Measurements from ENCODE around the gene PCDH9.

Gene PCDH9, protein sequence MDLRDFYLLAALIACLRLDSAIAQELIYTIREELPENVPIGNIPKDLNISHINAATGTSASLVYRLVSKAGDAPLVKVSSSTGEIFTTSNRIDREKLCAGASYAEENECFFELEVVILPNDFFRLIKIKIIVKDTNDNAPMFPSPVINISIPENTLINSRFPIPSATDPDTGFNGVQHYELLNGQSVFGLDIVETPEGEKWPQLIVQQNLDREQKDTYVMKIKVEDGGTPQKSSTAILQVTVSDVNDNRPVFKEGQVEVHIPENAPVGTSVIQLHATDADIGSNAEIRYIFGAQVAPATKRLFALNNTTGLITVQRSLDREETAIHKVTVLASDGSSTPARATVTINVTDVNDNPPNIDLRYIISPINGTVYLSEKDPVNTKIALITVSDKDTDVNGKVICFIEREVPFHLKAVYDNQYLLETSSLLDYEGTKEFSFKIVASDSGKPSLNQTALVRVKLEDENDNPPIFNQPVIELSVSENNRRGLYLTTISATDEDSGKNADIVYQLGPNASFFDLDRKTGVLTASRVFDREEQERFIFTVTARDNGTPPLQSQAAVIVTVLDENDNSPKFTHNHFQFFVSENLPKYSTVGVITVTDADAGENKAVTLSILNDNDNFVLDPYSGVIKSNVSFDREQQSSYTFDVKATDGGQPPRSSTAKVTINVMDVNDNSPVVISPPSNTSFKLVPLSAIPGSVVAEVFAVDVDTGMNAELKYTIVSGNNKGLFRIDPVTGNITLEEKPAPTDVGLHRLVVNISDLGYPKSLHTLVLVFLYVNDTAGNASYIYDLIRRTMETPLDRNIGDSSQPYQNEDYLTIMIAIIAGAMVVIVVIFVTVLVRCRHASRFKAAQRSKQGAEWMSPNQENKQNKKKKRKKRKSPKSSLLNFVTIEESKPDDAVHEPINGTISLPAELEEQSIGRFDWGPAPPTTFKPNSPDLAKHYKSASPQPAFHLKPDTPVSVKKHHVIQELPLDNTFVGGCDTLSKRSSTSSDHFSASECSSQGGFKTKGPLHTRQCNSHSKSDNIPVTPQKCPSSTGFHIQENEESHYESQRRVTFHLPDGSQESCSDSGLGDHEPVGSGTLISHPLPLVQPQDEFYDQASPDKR (N-terminal part only)

DNA sequence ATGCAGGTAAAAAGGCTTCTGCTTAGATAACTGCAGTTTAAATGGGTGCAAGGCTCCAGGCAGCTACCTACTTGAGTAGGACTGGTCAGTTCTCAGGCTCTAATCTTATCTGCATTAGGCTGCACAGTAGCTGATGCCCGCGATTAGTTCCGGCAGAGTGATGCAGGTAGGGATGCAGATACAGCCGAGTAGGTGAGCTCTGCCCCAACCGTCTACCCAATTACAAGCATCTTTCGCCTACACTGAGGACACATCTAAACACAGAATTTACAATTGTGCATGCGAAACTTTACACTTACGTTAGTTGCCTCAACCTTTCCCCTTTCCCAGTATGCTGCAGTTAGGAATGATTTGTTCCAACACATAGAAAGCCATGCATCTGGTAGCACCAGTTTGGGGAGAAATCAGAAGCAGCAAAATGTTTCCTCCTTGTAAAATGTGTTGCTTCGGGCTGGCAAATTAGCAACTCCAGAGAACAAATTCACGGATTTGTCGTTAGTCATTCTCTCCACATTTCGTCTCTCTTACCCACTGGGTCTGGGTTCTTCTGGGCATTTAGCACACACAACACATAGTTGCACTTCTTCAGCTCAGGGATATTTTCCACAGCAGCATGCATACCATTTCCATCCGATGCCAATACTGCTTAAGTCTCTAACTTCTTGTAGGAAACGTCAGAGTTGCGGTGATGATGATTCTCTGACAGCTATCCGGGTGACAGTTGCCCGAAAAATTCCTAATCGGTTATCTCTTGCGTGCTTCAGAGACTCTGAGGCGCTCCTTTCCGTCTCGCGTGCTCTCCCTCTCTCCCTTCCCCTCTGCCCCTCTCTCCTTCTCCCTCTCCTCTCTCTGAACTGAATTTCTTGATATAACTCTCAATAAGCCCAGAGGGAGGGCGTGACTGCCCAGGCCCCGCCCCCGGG lies at the start of gene PCDH9:
PCDH9 (minus strand) TSS at position 856 of the 923 bp plus-strand sequence. CDS start 1,896 bp downstream, outside the sequence.
- DNase-seq (ENCODE audit: low spot score): peak; percentile 18

DNA sequence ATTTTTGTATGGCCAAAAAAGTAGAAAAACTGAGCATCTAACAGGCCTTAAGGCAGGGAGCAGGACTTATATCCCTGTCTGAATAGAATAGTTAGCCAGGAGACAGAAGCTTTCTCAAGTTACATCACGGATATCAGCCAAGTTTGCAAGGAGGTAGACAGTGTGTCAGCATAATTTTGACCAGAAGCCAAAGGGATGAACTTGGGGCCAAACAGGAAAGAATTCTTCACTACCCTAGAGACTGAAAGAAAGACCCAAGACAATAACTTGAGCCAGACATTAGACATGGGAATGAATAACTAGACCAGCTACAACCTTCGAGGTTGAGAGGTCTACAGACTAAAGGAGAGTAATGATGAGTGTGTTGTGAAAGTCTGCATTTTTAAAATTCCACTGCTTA lies 48.1 kb upstream of the PCDH9 start:
- DNase-seq (ENCODE audit: low spot score): no peak

DNA sequence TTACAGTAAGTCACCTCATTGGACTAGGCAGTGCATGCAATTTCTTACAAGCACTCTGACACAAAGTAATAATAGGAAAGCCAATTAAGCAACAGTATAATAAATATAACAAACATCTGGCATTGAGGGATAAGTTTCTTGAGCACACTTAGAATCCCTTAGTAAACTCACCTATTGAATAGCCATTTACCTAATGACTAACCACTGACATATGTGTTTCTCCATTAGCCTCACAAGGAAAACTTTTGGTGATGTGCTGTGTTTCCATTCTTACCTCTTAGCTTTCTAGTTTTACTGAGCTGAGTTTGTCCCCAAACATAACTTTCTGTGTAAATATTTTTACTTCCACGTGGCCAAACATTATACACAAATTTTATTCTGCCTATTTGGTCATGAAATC lies 47.4 kb upstream of the PCDH9 start:
- DNase-seq (ENCODE audit: low spot score): no peak

DNA sequence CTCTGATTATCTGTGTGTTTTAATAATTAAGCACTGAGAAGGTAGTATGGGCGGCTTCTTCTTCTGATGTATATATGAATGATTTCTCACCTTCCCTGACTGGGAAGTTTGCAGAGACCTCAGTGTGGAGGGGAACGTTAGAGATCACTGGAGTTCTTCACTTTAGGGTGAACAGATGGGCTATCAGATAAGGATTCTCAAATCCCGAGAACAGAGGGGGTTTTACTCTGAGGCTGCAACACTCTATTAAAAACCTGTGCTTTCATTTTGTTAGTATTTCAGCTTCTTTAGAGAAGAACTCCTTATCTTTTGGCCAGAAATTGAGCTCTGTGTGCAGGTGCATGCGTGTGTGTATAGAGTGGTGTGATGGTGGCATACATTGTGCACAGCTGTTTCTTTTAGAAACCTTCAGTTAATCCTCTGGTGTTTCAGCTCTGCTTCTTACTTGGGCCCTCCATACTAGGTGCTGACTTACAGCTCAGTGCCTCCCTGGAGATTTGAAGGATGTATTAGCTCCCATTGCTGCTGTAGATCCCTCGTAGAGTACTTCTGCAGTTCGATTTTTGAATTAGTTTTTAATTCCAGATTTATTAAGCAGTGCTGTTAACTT lies 45.3 kb upstream of the PCDH9 start:
- DNase-seq (ENCODE audit: low spot score): no peak

DNA sequence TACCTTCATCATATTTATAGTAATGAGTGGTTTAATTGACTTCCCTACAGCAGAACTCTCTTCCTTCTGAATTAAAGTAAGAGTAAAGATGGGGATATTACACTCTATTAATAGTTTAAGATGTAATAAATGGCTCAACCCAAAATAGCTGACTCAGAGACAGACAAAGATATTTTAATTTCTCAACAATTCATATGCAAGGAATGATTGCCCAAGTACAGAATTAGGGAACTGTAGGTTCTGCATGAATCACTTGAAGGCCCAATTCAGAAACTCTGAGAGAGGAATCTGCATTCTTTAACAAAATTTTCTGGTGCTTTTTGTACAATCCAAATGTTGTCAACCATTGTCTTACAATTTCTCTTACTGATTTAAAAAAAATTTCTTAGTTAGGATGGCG lies 42.9 kb upstream of the PCDH9 start:
- DNase-seq (ENCODE audit: low spot score): no peak

DNA sequence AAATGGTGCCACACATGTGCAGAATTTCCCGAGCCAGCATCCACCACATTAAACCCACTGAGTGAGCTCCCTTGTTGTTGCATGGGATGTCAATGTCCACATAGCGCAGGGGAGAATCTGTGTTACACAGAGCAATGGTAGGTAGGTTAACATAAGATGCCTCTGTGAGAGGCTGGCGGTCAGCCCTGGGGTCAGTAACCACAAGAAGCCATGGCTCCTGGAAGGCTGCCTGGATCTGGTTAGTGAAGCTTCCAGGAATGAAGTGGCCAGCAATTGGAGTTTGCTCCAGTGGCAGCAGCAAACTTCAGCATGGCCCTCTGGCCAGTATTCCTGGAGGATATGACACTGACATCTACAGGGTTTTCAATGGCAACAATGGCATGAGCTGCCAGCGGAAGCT lies 37.0 kb upstream of the PCDH9 start:
- no peak for DNase-seq (ENCODE audit: low spot score)

DNA sequence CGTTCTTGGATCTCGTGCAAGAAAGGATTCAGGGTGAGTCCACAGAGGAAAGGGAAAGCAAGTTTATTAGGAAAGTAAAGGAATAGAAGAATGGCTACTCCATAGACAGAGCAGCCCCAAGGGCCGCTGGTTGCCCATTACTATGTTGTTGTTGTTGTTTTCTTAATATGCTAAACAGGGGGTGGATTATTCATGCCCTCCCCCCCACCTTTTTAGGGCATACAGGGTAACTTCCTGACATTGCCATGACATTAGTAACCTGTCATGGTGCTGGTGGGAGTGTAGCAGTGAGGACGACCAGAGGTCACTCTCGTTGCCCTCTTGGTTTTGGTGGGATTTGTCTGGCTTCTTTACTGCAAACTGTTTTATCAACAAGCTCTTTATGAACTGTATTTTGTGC lies 29.1 kb upstream of the PCDH9 start:
- DNase-seq (ENCODE audit: low spot score): no peak

DNA sequence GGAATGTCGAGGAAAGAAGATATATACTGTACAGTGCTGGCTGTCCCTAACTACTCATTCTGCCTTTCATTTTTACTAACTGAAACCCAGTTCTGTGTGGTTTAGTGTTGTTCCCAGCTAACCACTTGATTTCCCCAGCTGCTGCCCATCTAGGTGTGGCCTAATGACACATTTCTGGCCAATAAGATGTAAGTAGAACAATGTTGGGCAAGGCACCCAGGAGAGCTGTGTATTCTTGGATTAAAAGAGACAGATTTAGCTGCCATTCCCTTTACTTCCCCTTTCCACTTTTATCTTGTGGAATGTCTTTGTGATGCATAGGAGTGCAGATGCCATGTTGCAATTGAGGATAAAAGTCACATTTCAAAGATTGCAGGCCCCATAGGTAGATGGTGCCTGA lies 28.3 kb upstream of the PCDH9 start:
- no peak for DNase-seq (ENCODE audit: low spot score)

DNA sequence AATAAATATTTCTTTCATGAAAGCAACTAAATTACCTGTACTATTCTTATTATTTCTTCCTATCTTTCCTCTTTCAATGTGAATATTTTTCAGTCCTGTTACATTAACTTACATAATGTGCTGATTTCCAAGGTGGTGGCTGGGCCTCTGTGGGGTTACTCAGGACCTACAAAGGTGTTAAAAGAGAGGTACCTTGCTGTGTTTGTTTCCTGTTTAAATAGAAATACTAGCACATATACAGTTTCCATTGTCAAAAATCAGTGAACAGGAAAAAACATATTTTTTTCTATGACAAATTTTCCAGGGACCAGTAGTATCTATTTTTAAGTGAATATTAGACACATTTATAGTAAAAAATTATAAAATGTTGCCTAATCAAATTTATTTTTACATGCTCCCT lies 8.7 kb upstream of the PCDH9 start:
- no peak for DNase-seq (ENCODE audit: low spot score)

DNA sequence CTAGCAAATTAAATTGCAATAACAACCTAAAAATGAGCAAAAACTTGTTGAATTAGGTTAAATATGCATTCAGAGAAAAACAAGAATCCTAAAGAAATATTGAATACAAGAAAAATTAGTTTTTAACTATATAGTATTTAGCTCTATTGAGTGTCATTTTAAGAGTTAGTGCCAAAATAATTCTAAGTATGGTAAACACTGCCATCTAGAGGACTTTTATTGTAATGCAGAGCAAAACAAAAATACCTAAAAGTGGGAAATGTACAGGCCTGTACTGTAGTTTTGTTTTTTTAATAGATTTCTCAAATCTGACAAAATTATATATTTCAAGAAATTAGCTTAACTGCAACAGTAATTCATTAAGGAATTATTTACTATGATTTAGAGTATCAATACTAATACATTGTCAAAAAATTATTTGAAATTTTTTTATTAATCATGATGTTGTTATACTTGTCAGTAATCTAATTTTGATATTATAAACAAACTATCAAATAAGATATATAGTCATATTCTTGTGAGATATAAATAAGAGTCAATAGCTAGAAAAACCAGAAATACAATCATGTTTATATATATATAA lies 8.2 kb upstream of the PCDH9 start:
- DNase-seq (ENCODE audit: low spot score): no peak

DNA sequence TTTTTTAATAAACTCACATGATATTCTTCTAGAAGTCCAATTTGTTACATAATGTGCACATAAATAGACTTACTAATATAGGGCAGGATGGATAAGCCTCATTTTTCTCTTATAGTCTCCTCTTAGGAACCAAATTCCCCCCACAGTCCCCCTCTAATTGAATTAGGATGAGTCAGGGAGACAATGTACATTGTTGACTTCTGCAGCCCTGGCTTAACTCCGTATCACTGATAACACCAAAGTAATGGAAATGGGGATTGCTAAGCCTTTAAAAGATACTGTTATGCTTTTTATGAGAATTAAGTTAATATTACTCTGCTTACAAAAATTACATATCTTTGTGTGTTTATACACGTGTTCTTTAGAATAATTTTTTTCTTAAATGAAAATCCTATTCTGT lies 5.1 kb upstream of the PCDH9 start:
- DNase-seq (ENCODE audit: low spot score): no peak

DNA sequence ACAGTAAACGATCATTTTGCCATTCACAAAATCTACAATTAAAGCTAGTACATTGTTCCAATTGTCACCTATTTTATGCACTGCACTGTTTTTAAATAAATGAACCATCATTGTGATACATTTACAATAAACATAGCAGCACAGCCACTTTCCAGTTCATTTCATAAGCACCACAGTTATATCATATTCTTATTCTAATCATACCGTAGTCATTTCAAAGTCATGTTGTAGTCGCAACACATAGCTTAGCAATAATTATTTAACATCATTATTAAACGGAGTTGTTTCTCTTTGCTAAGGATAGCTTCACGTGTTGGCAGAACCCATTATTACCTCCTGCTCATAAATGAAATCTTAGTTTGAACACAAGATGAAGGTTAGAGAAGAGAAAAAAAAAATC lies 2.2 kb upstream of the PCDH9 start:
- DNase-seq (ENCODE audit: low spot score): no peak

DNA sequence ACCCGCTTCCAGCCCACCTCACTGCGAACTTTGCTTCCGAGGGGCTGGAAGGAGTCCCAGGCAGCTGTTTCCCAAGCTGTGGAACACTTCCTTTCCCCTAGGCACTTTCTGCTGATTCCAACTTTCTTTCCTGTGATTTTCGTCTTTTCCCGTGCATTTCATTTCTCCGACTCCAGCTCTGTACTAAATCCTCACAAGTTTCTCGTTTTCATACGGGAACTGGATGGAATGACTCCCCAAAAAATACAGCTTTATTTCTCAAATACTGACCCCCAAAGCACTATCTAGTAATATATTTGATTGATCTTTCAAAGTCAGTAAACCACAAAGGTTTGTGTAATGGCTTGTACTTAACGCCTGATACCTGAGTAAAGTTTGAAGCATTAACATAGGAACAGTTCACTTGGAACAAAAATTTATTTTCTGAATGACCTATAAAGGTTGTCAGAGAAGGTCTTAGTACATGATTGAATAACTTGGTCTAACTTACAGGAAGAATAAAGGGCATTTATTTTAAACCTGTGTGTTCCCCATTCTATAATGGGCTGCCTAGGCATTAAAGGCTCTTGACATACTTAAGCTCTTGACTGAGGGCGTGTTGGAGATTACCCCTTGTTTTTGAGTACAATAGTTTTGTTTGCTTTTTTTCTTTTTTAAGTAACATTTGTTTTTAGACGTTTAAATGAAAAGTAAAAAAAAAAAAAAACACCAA lies 1.3 kb upstream of the PCDH9 start:
- DNase-seq (ENCODE audit: low spot score): no peak

DNA sequence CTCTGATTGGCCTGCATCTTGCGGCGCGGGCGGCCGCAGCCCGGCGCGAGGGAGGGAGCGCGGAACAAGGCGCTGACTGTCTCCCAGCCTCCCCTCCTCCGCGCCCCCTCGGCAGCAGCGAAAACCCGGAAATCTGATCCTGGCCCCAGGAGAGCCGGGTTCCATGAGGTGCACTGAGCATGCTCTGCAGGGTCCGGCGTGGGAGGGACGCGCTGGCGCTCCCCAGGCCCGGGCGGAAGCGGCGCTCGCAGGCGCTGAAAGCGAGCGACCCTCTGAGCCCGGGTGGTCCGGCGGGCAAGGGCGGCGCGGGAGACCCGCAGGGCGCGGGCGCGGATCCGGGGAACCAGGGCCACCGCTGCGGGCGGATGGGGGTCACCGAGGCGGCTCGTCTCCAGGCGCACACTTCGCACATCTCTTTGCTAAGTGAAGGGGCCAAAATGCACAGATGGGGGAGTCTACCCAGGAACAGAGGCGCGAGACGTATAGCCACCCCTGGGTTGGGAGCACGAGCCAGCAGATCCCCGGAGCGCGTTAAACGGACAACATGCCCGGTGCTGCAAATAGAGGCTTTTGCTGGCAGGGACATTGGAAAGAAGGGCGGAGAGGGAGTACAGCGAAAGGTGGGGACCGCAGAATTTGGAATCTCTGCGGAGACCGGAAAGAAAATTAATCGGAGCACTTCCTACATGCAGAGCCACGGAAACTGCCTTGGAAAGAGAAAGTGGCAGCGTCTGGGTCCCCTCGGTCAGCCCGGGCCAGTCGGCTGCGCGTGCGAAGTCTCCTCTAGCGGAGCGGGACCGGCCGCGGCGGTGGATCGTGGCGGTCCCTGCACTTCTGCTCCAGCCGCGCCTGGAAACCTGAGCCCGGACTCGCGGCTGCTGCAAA lies 510 bp upstream of the PCDH9 start:
- peak; percentile 89 for DNase-seq (ENCODE audit: low spot score)

DNA sequence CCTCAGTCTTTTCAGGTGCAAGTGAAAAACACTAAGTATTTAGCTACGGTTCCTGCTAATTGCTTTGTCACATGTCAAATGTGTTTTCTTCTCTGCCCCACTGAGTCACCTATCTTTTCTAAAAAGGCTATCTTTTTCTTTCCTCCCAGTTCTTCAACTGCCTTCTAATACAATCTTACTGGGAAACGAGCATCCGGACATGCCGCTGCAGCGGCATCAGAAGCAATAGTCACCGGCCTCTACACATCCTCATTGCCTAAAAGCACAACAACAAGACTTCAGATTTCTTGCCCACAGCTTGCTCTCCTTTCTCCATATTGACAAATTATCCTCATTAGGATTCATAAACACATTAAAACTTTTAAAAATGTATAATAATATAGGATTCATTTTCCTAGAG lies 1.2 kb downstream of the PCDH9 start:
- no peak for DNase-seq (ENCODE audit: low spot score)

DNA sequence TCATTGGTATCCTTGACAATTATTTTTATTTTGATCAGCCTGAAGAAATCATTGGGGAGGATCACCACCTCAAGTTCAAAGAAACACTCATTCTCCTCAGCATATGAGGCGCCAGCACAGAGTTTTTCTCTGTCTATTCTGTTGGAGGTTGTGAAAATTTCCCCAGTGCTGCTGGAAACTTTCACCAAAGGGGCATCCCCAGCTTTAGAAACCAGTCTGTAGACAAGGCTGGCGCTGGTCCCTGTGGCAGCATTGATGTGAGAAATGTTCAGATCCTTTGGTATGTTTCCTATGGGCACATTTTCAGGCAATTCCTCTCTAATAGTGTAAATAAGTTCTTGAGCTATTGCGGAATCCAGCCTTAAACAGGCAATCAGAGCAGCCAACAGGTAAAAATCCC lies 2.1 kb downstream of the PCDH9 start:
- no peak for DNase-seq (ENCODE audit: low spot score)

DNA sequence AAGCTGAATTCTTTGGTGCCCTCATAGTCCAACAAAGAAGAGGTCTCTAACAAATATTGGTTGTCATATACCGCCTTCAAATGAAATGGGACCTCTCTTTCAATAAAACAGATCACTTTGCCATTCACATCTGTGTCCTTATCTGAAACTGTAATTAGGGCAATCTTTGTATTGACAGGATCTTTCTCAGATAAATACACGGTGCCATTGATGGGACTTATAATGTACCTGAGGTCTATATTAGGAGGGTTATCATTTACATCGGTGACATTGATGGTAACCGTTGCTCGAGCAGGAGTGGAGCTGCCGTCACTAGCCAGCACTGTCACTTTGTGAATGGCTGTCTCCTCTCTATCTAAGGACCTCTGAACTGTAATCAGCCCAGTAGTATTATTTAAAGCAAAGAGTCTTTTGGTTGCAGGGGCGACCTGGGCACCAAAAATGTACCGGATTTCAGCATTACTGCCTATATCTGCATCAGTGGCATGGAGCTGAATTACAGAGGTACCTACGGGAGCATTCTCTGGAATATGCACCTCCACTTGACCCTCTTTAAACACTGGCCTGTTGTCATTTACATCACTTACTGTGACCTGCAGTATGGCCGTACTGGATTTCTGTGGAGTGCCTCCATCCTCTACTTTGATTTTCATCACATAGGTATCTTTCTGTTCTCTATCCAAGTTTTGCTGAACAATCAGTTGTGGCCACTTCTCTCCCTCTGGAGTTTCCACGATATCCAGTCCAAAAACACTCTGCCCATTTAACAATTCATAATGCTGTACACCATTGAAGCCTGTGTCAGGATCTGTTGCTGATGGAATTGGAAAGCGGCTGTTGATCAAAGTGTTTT lies 2.8 kb downstream of the PCDH9 start:
- no peak for DNase-seq (ENCODE audit: low spot score)

DNA sequence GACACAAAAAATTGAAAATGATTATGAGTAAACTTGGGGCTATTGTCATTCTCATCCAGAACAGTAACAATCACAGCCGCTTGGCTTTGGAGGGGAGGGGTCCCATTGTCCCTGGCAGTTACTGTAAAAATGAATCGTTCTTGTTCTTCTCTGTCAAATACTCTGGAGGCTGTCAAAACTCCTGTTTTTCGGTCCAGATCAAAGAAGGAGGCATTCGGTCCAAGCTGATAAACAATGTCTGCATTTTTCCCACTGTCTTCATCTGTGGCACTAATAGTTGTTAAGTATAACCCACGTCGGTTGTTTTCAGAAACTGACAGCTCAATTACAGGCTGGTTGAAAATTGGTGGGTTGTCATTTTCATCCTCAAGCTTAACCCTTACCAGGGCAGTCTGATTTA lies 3.4 kb downstream of the PCDH9 start:
- no peak for DNase-seq (ENCODE audit: low spot score)

Measured in HuH-7 (cell line).